Hematopoietic multipotent progenitor cell treated with erythropoietin and hydrocortisone succinate and interleukin-3 and kit ligand, for 15 days (in vitro differentiated cells): ENCODE data around the gene RAPH1.

Source experiments
- DNase-seq: peaks from one replicate; pipeline ENCODE4 v3.0.0-alpha.2; 2015; ENCODE audit warnings: low spot score

Gene RAPH1

GRCh38 chr2:203484266-203485112 is 50.6 kb downstream of the RAPH1 start:
- DNase-seq, result no peak

GRCh38 chr2:203480623-203481022 is 54.5 kb downstream of the RAPH1 start:
- DNase-seq, result no peak

- DNase-seq, result no peak
Measured at GRCh38 chr2:203476881-203477280, 58.2 kb downstream of the RAPH1 start.

GRCh38 chr2:203471323-203471722 is 63.8 kb downstream of the RAPH1 start:
- no peak for DNase-seq

GRCh38 chr2:203470371-203470770 is 64.7 kb downstream of the RAPH1 start:
- DNase-seq, result no peak

GRCh38 chr2:203469546-203469945 is 65.6 kb downstream of the RAPH1 start:
- DNase-seq, result no peak

GRCh38 chr2:203463266-203463678 is 71.8 kb downstream of the RAPH1 start:
- no peak for DNase-seq

- DNase-seq, result no peak
Measured at GRCh38 chr2:203462308-203462707, 72.8 kb downstream of the RAPH1 start.

GRCh38 chr2:203461746-203462145 is 73.4 kb downstream of the RAPH1 start:
- no peak for DNase-seq

GRCh38 chr2:203455209-203455608 is 79.9 kb downstream of the RAPH1 start:
- DNase-seq, result no peak

GRCh38 chr2:203453858-203454451 is 81.1 kb downstream of the RAPH1 start:
- peak; percentile 66 for DNase-seq

- no peak for DNase-seq
Measured at GRCh38 chr2:203451689-203452088, 83.4 kb downstream of the RAPH1 start.

GRCh38 chr2:203451011-203451410 is 84.1 kb downstream of the RAPH1 start:
- no peak for DNase-seq

- DNase-seq, result no peak
Measured at GRCh38 chr2:203450561-203450960, 84.5 kb downstream of the RAPH1 start.

GRCh38 chr2:203446780-203447179 is 88.3 kb downstream of the RAPH1 start:
- DNase-seq, result no peak

- DNase-seq, result no peak
Measured at GRCh38 chr2:203446071-203446481, 89.0 kb downstream of the RAPH1 start.

GRCh38 chr2:203444738-203445137 is 90.4 kb downstream of the RAPH1 start:
- no peak for DNase-seq

- DNase-seq, result no peak
Measured at GRCh38 chr2:203442463-203442862, 92.6 kb downstream of the RAPH1 start.

- DNase-seq, result no peak
Measured at GRCh38 chr2:203441463-203441862, 93.6 kb downstream of the RAPH1 start.

- no peak for DNase-seq
Measured at GRCh38 chr2:203440671-203441070, 94.4 kb downstream of the RAPH1 start.

- no peak for DNase-seq
Measured at GRCh38 chr2:203438528-203438927, 96.6 kb downstream of the RAPH1 start.

- no peak for DNase-seq
Measured at GRCh38 chr2:203437511-203437910, 97.6 kb downstream of the RAPH1 start.

GRCh38 chr2:203436496-203436895 is 98.6 kb downstream of the RAPH1 start:
- DNase-seq, result no peak

- DNase-seq, result no peak
Measured at GRCh38 chr2:203432811-203433210, 102.3 kb downstream of the RAPH1 start.
